NT2/D1 (cell line): ENCODE data around the gene FGF19.

Experiments used
- SUZ12 ChIP-seq: IDR thresholded peaks from 2 replicates; pipeline ENCODE4 v1.6.1; 2011; ENCODE audit not compliant: insufficient read length, insufficient read depth; ENCODE audit errors: extremely low read depth
- YY1 ChIP-seq: IDR thresholded peaks from 2 replicates; pipeline ENCODE4 v1.6.1; 2011; ENCODE audit not compliant: insufficient read length, insufficient read depth
- ZNF274 ChIP-seq: IDR thresholded peaks from 2 replicates; pipeline ENCODE4 v1.6.1; 2011; ENCODE audit warnings: mild to moderate bottlenecking, low read depth, low read length

DNA sequence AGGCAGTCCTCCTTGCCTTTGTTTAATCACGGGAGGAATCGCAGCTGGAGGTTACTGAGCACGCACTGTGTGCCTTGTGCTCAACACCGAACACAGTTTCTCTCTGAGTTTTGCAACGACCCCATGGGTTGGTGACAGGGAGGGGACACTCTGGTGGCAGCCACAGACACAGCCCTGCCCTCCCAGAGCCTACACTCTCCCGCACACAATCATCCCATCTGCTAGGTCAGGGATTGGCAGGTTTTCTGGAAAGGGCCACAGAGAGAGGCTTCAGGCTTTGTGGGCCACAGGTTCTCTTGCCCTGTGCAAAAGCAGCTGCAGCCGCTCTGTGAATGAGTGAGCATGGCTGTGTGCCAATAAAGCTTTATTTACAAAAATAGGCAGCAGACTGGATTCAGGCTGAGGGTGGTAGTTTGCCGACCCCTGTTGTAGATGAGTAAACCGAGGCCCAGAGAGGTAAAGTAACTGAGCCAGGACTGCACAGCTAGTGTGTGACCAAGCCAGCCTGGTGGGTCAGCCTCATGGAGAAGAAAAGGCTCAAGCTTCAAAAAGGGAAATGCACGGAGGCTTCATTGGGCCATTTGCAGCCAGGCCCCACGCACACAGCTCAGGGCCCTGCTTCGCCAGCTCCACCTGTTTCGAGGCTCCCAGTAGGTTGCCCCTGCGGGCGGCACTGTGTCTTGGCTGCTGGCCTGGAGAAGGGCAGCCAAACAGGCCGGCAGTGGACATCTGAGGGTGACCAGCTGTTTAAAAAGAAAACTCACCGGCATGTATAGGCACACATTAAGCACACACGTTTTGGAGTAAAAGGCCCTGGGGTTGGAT lies 45.0 kb downstream of the FGF19 start:
- no peak for TF ChIP-seq ZNF274
- no peak for TF ChIP-seq YY1
- no peak for TF ChIP-seq SUZ12
